ENCODE results near the gene RHOXF2. TPM values are rescaled to one million over a fixed set of nuclear protein-coding genes. Genes with fewer than 3 reads are reported as not detected.

Gene RHOXF2
- total RNA-seq, 1 donor from 2014 or later = not detected

- DNase-seq (ENCODE audit: low read depth) = no peak
- Histone ChIP-seq H3K27me3 (ENCODE audit: control insufficient read depth, insufficient read depth, low read length) (no peaks in the 10 kb centered on the region), H3K4me3 (ENCODE audit: low read depth, low read length) (no peak overlapping the region), H3K36me3 (ENCODE audit: control insufficient read depth, insufficient read depth, low read length) (no peaks in the 10 kb centered on the region)
- TF ChIP-seq CTCF (IDR thresholded peaks at IDR 0.05; ENCODE audit: insufficient read depth, low read length, severe bottlenecking) = no peak
- FAIRE-seq = no peak
Observed at GRCh38 chrX:120136128-120136527, 22.3 kb upstream of the RHOXF2 start.

- H3K4me3 ChIP-seq (ENCODE audit: low read depth, low read length) = no peak overlapping the region
- no peak for TF ChIP-seq CTCF (IDR thresholded peaks at IDR 0.05; ENCODE audit: insufficient read depth, low read length, severe bottlenecking)
- H3K27me3 ChIP-seq (ENCODE audit: control insufficient read depth, insufficient read depth, low read length) = no peaks in the 10 kb centered on the region
- no peaks in the 10 kb centered on the region for H3K36me3 ChIP-seq (ENCODE audit: control insufficient read depth, insufficient read depth, low read length)
- no peak for DNase-seq (ENCODE audit: low read depth)
- FAIRE-seq = no peak
Observed at GRCh38 chrX:120136840-120137239, 21.6 kb upstream of the RHOXF2 start.

- no peaks in the 10 kb centered on the region for H3K27me3 ChIP-seq (ENCODE audit: control insufficient read depth, insufficient read depth, low read length)
- no peaks in the 10 kb centered on the region for H3K36me3 ChIP-seq (ENCODE audit: control insufficient read depth, insufficient read depth, low read length)
- no peak for DNase-seq (ENCODE audit: low read depth)
- H3K4me3 ChIP-seq (ENCODE audit: low read depth, low read length) = no peak overlapping the region
- FAIRE-seq = no peak
- TF ChIP-seq CTCF (IDR thresholded peaks at IDR 0.05; ENCODE audit: insufficient read depth, low read length, severe bottlenecking) = no peak
Observed at GRCh38 chrX:120137439-120137838, 21.0 kb upstream of the RHOXF2 start.

- Histone ChIP-seq H3K4me3 (ENCODE audit: low read depth, low read length) (no peak overlapping the region), H3K27me3 (ENCODE audit: control insufficient read depth, insufficient read depth, low read length) (no peaks in the 10 kb centered on the region), H3K36me3 (ENCODE audit: control insufficient read depth, insufficient read depth, low read length) (no peaks in the 10 kb centered on the region)
- DNase-seq (ENCODE audit: low read depth) (no peak), FAIRE-seq (no peak)
- TF ChIP-seq CTCF (IDR thresholded peaks at IDR 0.05; ENCODE audit: insufficient read depth, low read length, severe bottlenecking) = no peak
Observed at GRCh38 chrX:120140293-120140981, 18.0 kb upstream of the RHOXF2 start.

- Histone ChIP-seq H3K4me3 (ENCODE audit: low read depth, low read length) (no peak overlapping the region), H3K27me3 (ENCODE audit: control insufficient read depth, insufficient read depth, low read length) (no peaks in the 10 kb centered on the region), H3K36me3 (ENCODE audit: control insufficient read depth, insufficient read depth, low read length) (no peaks in the 10 kb centered on the region)
- no peak for TF ChIP-seq CTCF (IDR thresholded peaks at IDR 0.05; ENCODE audit: insufficient read depth, low read length, severe bottlenecking)
- FAIRE-seq (no peak), DNase-seq (ENCODE audit: low read depth) (no peak)
Observed at GRCh38 chrX:120144178-120144844, 14.1 kb upstream of the RHOXF2 start.

Data from bronchial epithelial cell (primary cell).